ENCODE data around the gene COL4A1.

COL4A1 gene

DNA sequence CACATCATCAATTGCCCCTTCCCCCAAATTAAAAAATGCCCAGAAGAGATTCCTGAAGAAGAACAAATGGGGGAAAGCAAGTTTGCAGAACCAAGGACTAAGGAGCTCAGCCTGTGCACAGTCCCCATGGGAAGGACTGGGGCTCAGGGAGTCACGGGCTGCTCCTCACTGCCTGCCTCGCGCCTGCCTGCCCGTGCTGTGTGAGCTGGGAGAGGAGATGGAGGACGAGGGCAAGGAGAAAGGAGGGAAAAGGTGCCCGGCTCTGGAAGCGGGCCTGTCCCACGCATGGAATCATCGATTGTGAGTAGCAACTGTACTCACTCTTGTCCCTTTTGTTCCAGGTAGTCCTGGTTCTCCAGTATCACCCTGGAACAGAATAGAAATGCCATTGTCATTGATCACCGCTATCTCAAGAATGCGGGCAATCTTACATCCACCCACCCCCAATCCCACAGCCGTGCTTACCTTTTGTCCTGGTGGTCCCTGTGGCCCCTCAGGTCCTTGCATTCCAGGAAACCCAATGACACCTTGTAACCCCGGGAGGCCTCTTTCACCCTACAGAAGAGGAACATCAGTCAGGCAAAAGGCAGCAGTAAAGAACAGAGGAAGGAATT lies 93.4 kb downstream of the COL4A1 start:
- no peak for DNase-seq
- intact Hi-C loops (cut with DNase I) = no loop called here

DNA sequence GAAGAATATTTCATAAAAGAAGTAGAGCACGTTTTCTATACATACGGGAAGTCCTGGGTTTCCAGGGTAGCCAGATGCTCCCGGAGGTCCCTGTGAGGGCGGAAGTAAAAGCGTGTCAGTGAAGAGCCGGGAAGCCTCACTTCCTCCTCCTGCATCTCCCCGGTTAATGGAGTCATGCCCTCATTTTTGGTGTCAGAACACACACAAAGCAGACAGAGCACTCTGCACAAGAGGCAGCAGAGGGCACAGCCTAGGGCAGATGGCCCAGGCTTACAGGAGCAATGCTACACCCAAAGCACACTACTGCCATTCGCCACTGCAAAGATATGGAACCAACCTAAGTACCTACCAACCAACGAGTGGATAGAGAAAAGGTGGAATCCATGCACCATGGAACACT lies 94.4 kb downstream of the COL4A1 start:
- no peak for DNase-seq
- intact Hi-C loops (cut with DNase I) = no loop called here

DNA sequence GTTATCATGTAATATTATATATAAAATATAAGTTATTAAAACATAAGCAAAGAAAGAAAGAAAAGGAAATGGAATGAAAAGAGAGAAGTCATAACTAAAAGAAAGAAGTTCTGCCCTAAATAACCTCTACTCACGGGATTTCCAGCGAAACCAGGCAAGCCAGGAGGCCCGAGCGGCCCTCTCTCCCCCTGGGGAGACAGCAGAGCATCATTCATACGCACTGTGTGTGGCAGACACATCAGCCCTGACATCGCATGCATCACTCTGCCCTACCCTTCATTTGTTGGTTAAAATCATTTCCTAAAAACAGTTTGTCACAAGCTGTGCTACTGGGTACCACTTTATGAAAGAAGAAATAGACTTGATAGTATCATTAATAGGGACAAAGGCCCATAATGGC lies 95.2 kb downstream of the COL4A1 start:
- intact Hi-C loops (cut with DNase I) = no loop called here
- DNase-seq = no peak

- no peak for DNase-seq
- intact Hi-C loops (cut with DNase I) = no loop called here
Observed at GRCh38 chr13:110211046-110211445, 95.9 kb downstream of the COL4A1 start.

GRCh38 chr13:110210604-110210985 lies 96.4 kb downstream of the COL4A1 start:
- intact Hi-C loops (cut with DNase I) = no loop called here
- no peak for DNase-seq

DNA sequence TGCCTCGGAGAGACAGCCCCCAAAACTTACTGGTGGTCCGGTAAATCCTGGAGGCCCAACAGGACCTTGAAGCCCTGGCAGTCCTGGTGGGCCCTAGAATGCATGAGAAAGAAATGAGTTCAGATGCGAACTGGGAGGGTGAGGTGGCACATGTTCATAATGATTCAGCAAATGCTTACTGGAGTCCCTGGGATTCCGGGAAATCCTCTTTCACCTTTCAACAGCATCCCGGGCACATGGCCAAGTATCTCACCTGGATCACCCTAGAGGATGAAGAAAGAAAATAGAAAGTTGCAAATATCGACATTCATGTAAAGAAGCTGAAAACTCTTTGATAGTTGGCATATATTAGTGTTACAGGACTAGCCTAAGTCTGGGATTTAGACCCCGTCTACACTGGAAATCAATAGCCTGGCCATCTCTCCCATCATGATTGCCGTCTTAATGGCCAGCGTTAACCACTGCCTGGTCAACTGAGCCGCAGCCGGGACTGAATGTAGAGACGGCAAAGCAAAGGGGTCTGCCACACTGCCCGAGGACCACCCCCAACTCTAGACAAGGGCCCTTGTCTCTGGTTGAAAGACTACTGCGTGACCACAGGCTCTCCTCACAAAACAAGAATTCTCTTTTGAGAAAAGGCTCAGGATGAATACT lies 96.9 kb downstream of the COL4A1 start:
- DNase-seq = no peak
- intact Hi-C loops (cut with DNase I) = no loop called here

DNA sequence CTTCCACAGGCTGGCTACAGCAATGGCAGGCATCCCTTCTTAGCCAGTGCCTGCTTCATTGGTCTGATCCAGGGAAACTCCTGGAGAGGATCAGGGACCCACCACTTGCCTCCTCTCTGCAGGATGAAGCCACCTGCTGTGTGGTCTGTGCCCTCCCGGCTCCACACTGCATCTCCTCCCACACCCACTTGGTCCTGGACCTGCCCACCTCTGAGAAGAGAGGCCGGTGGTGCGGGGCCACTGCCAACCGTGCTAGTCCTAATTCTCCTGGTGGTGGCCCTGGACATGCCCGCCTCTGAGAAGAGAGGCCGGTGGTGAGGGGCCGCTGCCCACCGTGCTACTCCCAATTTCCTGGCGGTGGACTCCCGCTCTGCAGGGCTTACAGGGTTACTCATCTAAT lies 98.8 kb downstream of the COL4A1 start:
- intact Hi-C loops (cut with DNase I) = no loop called here
- DNase-seq = no peak

DNA sequence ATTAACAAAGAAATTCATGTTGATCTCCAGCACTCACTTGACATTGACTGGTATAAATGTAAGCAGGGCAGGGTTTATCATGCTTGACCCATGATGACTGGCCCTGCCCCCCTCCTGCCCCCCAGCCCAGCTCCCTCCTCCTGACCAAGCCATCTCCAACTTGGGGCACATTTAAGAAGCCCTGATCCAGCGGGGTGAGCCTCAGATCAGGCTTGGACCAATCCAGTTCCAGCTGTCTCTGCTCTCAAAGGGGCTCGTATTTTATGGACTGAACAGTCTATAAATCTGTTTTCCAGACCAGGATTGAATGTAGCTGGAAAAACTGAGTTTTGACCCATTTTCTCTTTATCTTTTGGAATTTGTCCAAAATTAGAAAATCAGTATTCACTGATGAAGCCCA lies 100.0 kb downstream of the COL4A1 start:
- intact Hi-C loops (cut with DNase I) = no loop called here
- DNase-seq = no peak

DNA sequence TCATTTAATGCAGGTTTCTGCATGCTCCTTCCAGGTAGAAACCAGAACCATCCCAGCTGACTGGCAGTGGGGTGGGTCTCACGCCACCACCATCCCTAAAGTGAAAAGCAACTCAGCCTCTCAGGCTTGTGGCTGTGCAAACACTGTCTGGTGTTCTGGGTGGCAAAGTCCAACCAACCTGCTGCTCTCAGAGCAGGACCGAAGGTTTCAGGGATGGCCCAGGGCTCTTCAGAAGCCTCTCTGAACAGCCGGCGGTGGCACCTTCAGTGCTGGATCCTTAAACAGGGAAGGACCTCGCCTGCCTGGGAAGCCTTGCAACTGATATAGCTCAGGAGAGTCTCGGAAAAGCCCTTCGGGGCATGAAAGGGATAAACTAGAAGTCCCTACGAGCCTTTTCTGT lies 100.8 kb downstream of the COL4A1 start:
- no peak for DNase-seq
- intact Hi-C loops (cut with DNase I) = no loop called here

DNA sequence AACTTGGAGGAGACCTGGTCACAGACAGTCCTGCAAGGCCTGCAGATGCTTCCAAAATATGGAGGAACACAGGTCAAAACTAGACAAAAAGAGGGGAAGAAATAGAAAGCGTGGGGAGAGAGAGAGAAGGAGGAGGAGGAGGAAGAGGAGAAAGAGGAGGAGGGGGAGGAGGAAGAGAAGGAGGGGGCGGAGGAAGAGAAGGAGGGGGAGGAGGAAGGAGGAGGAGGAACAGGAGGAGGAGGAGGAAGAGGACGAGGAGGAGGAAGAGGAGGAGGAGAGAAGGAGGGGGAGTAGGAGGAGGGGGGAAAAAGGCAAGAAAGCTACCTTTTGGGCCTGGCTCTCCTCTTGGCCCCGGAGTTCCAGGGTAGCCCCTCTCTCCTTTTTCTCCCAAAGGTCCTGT lies 105.8 kb downstream of the COL4A1 start:
- intact Hi-C loops (cut with DNase I) = no loop called here
- no peak for DNase-seq

- no peak for DNase-seq
- intact Hi-C loops (cut with DNase I) = no loop called here
Observed at GRCh38 chr13:110200276-110200870, 106.6 kb downstream of the COL4A1 start.

DNA sequence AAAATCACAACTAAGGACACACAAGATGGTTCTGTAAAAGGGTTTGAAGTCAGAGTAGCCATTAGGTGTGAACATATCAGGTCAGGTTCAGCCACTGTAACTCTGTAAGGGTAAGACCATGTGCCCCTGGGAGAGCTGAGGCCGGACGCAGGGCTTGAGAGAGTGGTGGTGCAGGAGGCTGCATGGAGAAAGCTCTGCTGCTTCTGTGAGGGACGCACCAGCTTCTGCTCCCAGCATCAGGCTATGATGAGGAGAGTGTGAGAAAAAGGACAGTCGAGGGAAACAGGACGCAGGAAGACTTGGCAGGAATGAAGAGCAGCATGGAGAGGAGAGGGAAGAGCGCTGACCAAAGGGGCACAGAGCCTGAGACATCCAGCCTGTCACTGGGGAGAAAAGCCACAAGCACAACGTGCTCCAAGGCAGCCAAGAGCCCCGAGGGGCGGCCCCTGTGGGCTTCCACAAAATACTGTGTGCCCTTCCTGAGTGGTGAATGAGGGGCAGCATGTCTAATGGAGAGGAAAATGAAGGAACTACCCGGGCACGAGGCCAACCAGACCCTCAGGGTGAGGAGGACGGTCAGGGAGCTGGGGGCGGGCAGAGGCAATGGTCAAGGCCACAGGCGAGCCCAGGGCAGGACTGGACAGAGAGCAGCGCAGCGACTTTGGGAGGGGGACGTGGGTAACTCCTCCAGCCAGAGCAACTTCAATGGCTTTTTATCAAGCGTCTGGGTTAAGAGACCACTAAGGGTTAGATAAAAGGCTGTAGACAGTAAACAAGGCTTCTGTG lies 107.7 kb downstream of the COL4A1 start:
- intact Hi-C loops (cut with DNase I) = no loop called here
- no peak for DNase-seq

- DNase-seq = no peak
- intact Hi-C loops (cut with DNase I) = no loop called here
Observed at GRCh38 chr13:110197471-110197870, 109.5 kb downstream of the COL4A1 start.

DNA sequence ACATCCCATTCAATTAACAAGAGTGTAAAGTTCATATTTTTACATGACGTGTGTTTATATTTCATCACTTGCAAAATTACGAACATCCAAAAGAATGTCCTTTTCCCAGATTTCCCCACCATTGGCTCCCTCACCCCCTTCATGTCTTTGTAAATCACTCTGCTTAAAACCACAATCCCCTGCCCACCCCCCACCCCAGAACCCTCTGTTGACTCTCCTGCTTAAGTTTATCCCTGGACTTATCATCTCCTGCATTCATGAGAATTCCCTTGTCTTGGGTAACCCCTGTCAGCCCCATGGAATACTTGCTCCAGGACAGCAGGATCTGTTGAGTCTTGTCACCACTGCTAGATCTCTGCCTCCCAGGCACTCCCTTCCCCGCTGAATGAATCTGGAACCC lies 109.9 kb downstream of the COL4A1 start:
- DNase-seq = no peak
- intact Hi-C loops (cut with DNase I) = no loop called here

DNA sequence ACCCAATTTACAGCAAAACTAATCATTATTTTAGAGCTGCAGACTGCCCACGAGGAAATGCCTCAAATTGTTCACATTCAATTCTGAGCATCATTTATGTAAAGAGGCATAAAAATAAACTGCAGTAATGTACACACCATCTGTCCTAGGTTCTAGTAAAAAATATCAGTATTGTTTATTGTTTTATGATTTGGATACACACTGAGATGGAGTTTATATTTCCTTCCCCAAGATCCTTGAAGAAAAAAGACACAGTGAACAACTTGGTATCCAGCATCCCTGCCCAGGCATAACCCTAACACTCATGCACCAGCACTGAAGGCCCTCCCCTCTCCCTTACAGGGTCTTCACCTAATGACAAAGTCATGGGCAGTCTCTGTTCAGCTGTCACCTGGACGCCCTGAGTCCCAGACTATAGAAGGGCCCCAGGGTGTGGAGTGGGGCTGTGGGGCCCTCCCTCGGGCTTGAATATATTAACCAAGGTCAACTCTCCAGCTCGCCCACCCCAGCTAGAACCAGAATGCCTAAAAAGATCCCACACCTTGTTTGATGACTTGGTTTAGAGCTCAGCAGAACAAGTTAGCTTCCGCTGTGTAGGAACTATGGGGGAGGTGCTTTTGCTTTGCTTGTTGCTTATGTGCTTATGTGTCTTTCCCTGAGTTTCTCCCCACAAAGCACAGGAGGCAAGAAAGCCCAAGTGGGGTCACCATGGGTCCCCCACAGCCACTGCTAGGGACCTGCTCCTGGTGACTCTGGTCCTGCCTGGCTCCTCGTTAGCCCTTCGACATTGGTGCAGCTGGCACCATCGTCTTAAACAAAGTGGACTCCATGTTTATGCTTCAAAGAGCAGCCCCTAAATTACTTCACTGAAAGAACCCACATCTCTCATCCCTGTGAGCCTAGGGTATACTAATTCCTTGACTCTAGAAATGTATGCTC lies 111.1 kb downstream of the COL4A1 start:
- intact Hi-C loops (cut with DNase I) = no loop called here

DNA sequence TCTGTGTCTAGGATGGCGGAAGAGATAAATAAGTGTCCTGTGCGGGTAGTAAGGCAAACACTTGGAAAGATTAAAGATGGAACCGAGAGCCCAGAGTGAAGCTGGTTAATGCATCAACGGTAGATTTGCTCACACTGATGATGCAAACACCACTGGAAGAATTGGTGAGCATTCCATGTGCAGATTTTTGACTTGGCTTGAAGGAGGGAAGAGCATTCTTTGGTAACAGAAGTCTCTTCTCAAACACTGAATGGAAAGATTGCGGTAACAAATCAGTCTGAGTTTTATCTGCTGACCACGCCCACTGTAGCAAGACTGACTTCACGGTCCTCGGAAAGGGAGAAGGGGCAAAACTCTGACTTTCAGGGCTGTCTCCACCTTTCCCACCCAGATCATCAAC lies 112.5 kb downstream of the COL4A1 start:
- intact Hi-C loops (cut with DNase I) = no loop called here
- DNase-seq = no peak

More for the DNA sequence above, 111.1 kb downstream of the COL4A1 start:
- DNase-seq = no peak

GRCh38 chr13:110193491-110193890 lies 113.5 kb downstream of the COL4A1 start:
- DNase-seq = no peak
- intact Hi-C loops (cut with DNase I) = no loop called here

- intact Hi-C loops (cut with DNase I) = no loop called here
- no peak for DNase-seq
Observed at GRCh38 chr13:110192472-110192871, 114.5 kb downstream of the COL4A1 start.

DNA sequence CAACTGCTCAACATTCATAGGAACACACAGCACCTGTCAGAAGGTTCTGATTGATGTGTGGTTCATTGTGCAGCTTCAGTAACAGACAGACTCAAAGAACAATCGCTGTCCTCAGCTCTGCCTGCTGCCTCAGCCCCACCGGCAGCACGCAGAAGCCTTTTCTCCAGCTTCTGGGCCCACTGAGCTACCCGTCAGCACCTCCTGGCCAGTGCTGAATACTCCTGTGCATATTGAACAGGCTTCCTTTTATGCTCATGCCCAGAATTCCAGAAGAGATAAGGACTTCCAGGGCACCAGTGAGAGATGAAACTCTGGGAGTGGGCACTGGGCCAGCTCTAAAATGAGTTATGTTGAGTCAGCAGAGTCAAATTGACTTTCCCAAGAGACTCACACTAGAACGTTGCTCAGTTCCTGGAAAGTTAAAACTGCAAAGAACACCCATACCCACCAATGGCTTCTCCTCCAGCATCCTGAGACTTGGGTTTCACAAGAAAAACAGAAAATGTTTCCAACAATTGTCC lies 119.3 kb downstream of the COL4A1 start:
- no peak for DNase-seq
- intact Hi-C loops (cut with DNase I) = no loop called here

DNA sequence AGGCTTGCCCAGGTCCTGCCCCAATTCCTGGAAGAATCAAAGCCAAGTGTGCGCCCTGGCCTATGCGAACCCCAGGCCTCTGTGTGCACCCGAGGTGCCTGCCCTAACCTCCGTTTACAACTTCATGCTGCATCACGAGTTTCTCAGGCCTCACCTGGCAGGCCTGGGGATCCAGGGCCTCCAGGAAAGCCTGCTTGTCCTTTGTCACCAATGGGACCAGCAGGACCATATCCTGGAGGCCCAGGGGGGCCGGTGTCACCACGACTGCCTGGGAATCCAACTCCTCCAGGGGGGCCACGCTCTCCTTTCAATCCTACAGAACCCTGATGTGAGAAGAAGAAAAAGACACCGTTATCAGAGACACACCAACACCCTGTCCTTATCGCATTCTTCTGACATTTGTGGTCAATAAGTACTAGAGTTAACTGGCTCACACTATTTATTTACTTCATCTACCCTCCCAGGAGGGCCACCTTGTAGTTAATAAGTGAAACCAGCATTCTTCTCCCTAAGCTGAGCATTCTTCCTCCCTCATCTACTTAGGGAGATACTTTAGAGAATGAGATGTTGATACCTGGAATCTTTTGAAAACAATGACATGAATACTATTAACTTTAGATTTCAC lies 120.6 kb downstream of the COL4A1 start:
- no peak for DNase-seq
- intact Hi-C loops (cut with DNase I) = no loop called here
